Naive thymus-derived CD4-positive, alpha-beta T cell (primary cell): ENCODE results near the gene ZG16B. TPM values are rescaled to one million over a fixed set of nuclear protein-coding genes. Genes with fewer than 3 reads are reported as not detected.

Source experiments
- ATAC-seq: fragments of 150-1000 bp; cut with Tn5 transposase; 2 replicates; pipeline ENCODE4 v1.10.0; 2021; ENCODE audit warnings: mild to moderate bottlenecking, moderate library complexity
- CTCF ChIA-PET: fragments of 350-600 bp; sonication (Branson Sonifier 250); formaldehyde crosslinking; loops from one replicate; lab custom pipeline; 2021; ENCODE audit warnings: antibody characterized with exemption; lab: Charles Lee
- POLR2A ChIA-PET: fragments of 350-600 bp; sonication (Branson Sonifier 250); formaldehyde crosslinking; loops from one replicate; lab custom pipeline; 2021; ENCODE audit warnings: antibody characterized with exemption, inconsistent platforms; lab: Charles Lee
- DNase-seq, 9 donors: peaks; one replicate each; pipeline versions ENCODE4 v3.0.0 to v3.0.0-alpha.2; 2020 to 2022; ENCODE audit warnings: mixed read lengths in 1 of 9
- H3K27ac ChIP-seq: one replicate; pipeline ENCODE4 v1.7.0; 2013; ENCODE audit warnings: mild to moderate bottlenecking, low read depth, low read length, moderate library complexity
- H3K27me3 ChIP-seq, 2 donors: one replicate each; pipeline ENCODE4 v1.7.0; 2013; ENCODE audit warnings: low read length in 2 of 2, mild to moderate bottlenecking in 2 of 2, moderate library complexity in 2 of 2; ENCODE audit not compliant: control insufficient read depth in 2 of 2, insufficient read depth in 2 of 2
- H3K36me3 ChIP-seq, 3 experiments: 1 replicate in 2 of 3; 2 replicates in 1 of 3; pipeline ENCODE4 v1.7.0; 2013; ENCODE audit warnings: low read length in 3 of 3, mild to moderate bottlenecking in 3 of 3, moderate library complexity in 1 of 3; ENCODE audit not compliant: insufficient read depth in 3 of 3, control insufficient read depth in 2 of 3
- H3K4me1 ChIP-seq, 2 donors: one replicate each; pipeline ENCODE4 v1.7.0; 2013; ENCODE audit warnings: low read length in 2 of 2, mild to moderate bottlenecking in 2 of 2, moderate library complexity in 1 of 2; ENCODE audit not compliant: control insufficient read depth in 2 of 2, insufficient read depth in 2 of 2
- H3K4me3 ChIP-seq: 2 replicates; pipeline ENCODE4 v1.7.0; 2013; ENCODE audit warnings: mild to moderate bottlenecking, low read length
- H3K9me3 ChIP-seq, 3 experiments: 1 replicate in 2 of 3; 2 replicates in 1 of 3; pipeline ENCODE4 v1.7.0; 2013; ENCODE audit warnings: low read length in 3 of 3; ENCODE audit not compliant: control insufficient read depth in 2 of 3
- H3K27ac Mint-ChIP-seq, 9 donors: one replicate each; pipeline ENCODE4 v1.8.0; 2020 to 2022; ENCODE audit warnings: mixed read lengths in 9 of 9, mild to moderate bottlenecking in 8 of 9, moderate library complexity in 5 of 9, inconsistent platforms in 2 of 9
- H3K27me3 Mint-ChIP-seq, 5 donors: one replicate each; pipeline ENCODE4 v1.8.0; 2021 to 2022; ENCODE audit warnings: mixed read lengths in 5 of 5, mild to moderate bottlenecking in 1 of 5
- H3K36me3 Mint-ChIP-seq, 5 donors: one replicate each; pipeline ENCODE4 v1.8.0; 2020 to 2022; ENCODE audit warnings: mixed read lengths in 5 of 5, mild to moderate bottlenecking in 3 of 5, inconsistent platforms in 1 of 5
- H3K4me1 Mint-ChIP-seq, 7 donors: one replicate each; pipeline ENCODE4 v1.8.0; 2020 to 2022; ENCODE audit warnings: mixed read lengths in 7 of 7, mild to moderate bottlenecking in 3 of 7, inconsistent platforms in 1 of 7
- H3K4me3 Mint-ChIP-seq, 10 donors: one replicate each; pipeline ENCODE4 v1.8.0; 2020 to 2022; ENCODE audit warnings: mild to moderate bottlenecking in 10 of 10, mixed read lengths in 10 of 10, moderate library complexity in 6 of 10, inconsistent platforms in 2 of 10
- H3K9me3 Mint-ChIP-seq, 11 donors: one replicate each; pipeline ENCODE4 v1.8.0; 2020 to 2022; ENCODE audit warnings: mixed read lengths in 11 of 11, mild to moderate bottlenecking in 4 of 11, inconsistent platforms in 1 of 11, moderate library complexity in 1 of 11
- intact Hi-C, 2 donors: fragments of 100-400 bp; cut with micrococcal nuclease; formaldehyde crosslinking; loops; one replicate each; pipeline ENCODE4 v1.15.1; 2023
- polyA plus RNA-seq, 2 donors: library from polyadenylated mRNA; unstranded; fragments of 300-500 nt; fragmentation: Illumina TruSeq; gene quantifications; one replicate each; pipeline ENCODE4 v1.2.3, GENCODE V29; 2021
- total RNA-seq, 6 experiments: library from RNA in 5 of 6; stranded (reverse) in 5 of 6; gene quantifications; 1 replicate in 5 of 6; 2 replicates in 1 of 6; pipeline ENCODE4 v1.2.3 and lab custom pipeline; 2021 to 2026

The ZG16B gene
- total and polyA plus RNA-seq, 7 experiments from 2014 or later, result 2.3 to 17.2 TPM; not detected in 5

DNA sequence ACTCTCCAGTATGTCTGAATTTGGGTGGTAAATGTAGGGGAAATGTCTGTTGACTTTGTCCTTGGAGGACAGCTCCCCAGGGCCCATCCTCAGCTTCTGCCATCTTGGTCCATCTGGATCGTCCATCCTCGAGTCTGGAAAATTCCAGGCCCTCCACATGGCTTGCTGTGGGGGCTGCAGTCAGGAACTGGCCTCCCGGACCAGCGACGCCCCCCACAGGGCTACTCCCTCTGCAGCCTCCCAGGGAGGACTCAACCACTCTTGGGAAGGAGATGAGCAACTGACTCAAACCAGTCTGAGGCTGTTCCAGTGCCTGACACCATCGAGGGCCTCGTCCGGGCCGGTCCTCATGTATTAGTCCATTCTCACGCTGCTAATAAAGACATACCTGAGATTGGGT is 5.5 kb upstream of the ZG16B start:
- intact Hi-C loops, result no loop called here
- POLR2A ChIA-PET, result no interaction called here
- Mint-ChIP-seq H3K36me3 (no peaks in the 10 kb centered on the region), H3K4me3 (no peak overlapping the region), H3K9me3 (no peaks in the 10 kb centered on the region), H3K27me3 (peaks cover 0 to 6% (median 0%) of the 10 kb centered on the region in 5 donors), H3K4me1 (no peaks in the 10 kb centered on the region), H3K27ac (no peak overlapping the region)
- H3K36me3 ChIP-seq, result no peaks in the 10 kb centered on the region
- DNase-seq, result no peak
- H3K9me3 ChIP-seq, result no peaks in the 10 kb centered on the region
- no peaks in the 10 kb centered on the region for H3K4me1 ChIP-seq
- H3K27ac ChIP-seq, result no peak overlapping the region
- no peak for ATAC-seq
- H3K4me3 ChIP-seq, result no peak overlapping the region
- H3K27me3 ChIP-seq, result no peaks in the 10 kb centered on the region
- CTCF ChIA-PET, result no interaction called here

- Mint-ChIP-seq H3K36me3 (no peaks in the 10 kb centered on the region), H3K4me1 (no peaks in the 10 kb centered on the region), H3K4me3 (no peak overlapping the region), H3K27me3 (peaks cover 0 to 6% (median 0%) of the 10 kb centered on the region in 5 donors), H3K9me3 (no peaks in the 10 kb centered on the region), H3K27ac (no peak overlapping the region)
- no peaks in the 10 kb centered on the region for H3K27me3 ChIP-seq
- no peaks in the 10 kb centered on the region for H3K4me1 ChIP-seq
- H3K27ac ChIP-seq, result no peak overlapping the region
- ChIA-PET POLR2A (no interaction called here), CTCF (no interaction called here)
- no peaks in the 10 kb centered on the region for H3K9me3 ChIP-seq
- ATAC-seq, result no peak
- no peaks in the 10 kb centered on the region for H3K36me3 ChIP-seq
- intact Hi-C loops, result no loop called here
- DNase-seq, result no peak
- no peak overlapping the region for H3K4me3 ChIP-seq
Observed at GRCh38 chr16:2825049-2825742, 4.9 kb upstream of the ZG16B start.

- Histone ChIP-seq H3K9me3 (no peaks in the 10 kb centered on the region), H3K36me3 (no peaks in the 10 kb centered on the region), H3K4me3 (no peak overlapping the region), H3K27ac (no peak overlapping the region), H3K27me3 (no peaks in the 10 kb centered on the region), H3K4me1 (no peaks in the 10 kb centered on the region)
- ATAC-seq (no peak), DNase-seq (no peak)
- ChIA-PET CTCF (no interaction called here), POLR2A (no interaction called here)
- peaks cover 0 to 6% (median 0%) of the 10 kb centered on the region in 5 donors for H3K27me3 Mint-ChIP-seq
- no peak overlapping the region for H3K27ac Mint-ChIP-seq
- no peak overlapping the region for H3K4me3 Mint-ChIP-seq
- no peaks in the 10 kb centered on the region for H3K9me3 Mint-ChIP-seq
- peaks cover 0 to 4% (median 0%) of the 10 kb centered on the region in 7 donors for H3K4me1 Mint-ChIP-seq
- intact Hi-C loops, result no loop called here
- no peaks in the 10 kb centered on the region for H3K36me3 Mint-ChIP-seq
Observed at GRCh38 chr16:2825906-2826305, 4.2 kb upstream of the ZG16B start.

DNA sequence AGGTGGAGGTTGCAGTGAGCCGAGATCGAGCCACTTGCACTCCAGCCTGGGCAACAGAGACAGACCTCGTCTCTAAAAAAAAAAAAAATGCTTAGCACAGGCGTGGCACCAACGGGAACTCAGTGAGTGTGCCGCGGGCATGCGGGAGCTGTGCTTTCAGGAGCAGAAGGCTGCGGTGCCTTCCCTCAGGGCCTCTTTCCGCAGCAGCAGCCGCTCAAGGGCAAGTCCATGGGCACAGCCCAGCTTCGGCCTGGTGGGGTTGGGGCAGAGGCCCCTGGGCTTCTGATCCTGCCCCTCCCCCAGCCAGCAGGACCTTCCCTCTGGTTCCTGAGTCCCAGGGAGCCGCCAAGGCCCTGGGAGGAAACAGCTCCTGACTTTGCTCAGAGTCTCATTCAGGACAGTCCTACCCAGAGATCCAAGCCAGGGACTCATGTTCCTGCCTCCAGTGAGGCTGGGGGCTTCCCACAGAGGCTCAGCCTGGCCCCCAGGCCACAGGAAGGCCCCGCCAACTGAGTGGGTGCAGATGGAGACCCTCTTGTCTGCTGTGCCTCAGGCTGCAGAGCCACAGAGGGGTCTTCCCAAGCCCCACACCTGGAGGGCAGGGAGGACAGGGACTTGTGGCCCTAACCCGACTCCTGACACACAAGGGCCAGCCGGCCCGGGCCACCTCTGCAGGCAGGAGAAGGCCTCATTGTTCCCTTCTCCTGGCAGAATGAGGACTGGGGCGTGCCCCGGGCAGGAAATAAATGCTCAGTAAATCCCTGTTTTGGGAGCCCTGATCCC is 3.3 kb upstream of the ZG16B start:
- H3K9me3 ChIP-seq, result no peaks in the 10 kb centered on the region
- intact Hi-C loops, result no loop called here
- no peaks in the 10 kb centered on the region for H3K27me3 ChIP-seq
- no peaks in the 10 kb centered on the region for H3K4me1 ChIP-seq
- H3K27ac ChIP-seq, result no peak overlapping the region
- ATAC-seq (no peak), DNase-seq (no peak)
- ChIA-PET CTCF (no interaction called here), POLR2A (no interaction called here)
- Mint-ChIP-seq H3K27ac (no peak overlapping the region), H3K9me3 (no peaks in the 10 kb centered on the region), H3K36me3 (peaks cover 0 to 1% (median 0%) of the 10 kb centered on the region in 5 donors), H3K27me3 (peaks cover 0 to 8% (median 0%) of the 10 kb centered on the region in 5 donors), H3K4me3 (no peak overlapping the region), H3K4me1 (peaks cover 0 to 6% (median 0%) of the 10 kb centered on the region in 7 donors)
- H3K36me3 ChIP-seq, result no peaks in the 10 kb centered on the region
- H3K4me3 ChIP-seq, result no peak overlapping the region

- Histone ChIP-seq H3K9me3 (no peaks in the 10 kb centered on the region), H3K27ac (no peak overlapping the region), H3K27me3 (no peaks in the 10 kb centered on the region), H3K36me3 (no peaks in the 10 kb centered on the region), H3K4me1 (no peaks in the 10 kb centered on the region), H3K4me3 (no peak overlapping the region)
- Mint-ChIP-seq H3K4me3 (no peak overlapping the region), H3K27ac (no peak overlapping the region), H3K9me3 (no peaks in the 10 kb centered on the region), H3K27me3 (peaks cover 0 to 8% (median 0%) of the 10 kb centered on the region in 5 donors), H3K4me1 (peaks cover 0 to 6% (median 0%) of the 10 kb centered on the region in 7 donors), H3K36me3 (peaks cover 0 to 1% (median 0%) of the 10 kb centered on the region in 5 donors)
- POLR2A ChIA-PET, result no interaction called here
- CTCF ChIA-PET, result no interaction called here
- intact Hi-C loops, result no loop called here
- ATAC-seq (no peak), DNase-seq (no peak)
Observed at GRCh38 chr16:2827374-2827791, 2.7 kb upstream of the ZG16B start.

DNA sequence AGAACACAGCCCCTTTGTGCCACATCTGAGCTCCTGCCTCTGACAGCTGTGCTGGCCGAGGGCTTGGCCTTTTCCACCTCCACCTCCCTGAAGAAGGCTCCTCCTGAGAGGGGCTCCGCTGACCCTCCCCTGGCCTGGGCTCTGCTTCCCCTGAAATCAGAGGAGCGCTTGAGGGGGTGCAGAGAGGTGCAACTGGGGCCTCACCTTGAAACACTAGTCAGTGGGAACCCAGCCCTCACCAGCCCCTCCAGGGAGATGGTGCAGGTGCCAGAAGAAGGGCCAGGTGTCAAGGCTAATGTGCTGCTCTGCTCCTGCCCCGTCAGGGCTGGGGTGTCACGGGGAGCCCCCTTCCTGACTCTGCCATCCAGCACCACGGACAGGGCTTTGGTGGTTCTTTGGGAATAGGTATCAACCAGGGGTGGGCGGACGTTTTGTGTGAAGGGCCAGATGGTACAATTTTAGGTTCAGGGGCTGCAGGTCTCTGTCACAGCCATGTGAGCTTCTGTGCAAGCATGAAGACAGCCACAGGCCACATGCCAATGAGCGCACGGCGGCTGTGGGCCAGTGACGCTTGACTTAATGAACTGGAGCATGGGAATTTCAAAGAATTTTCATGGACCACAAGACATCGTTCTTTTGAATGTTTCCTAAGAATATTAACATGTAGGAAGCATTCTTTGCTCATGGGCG is 2.1 kb upstream of the ZG16B start:
- no peaks in the 10 kb centered on the region for H3K4me1 ChIP-seq
- H3K4me3 Mint-ChIP-seq, result peak overlapping the region in 1 of 10 donors; percentile 20
- intact Hi-C loops, result no loop called here
- CTCF ChIA-PET, result no interaction called here
- H3K27ac ChIP-seq, result no peak overlapping the region
- peaks cover 0 to 6% (median 0%) of the 10 kb centered on the region in 7 donors for H3K4me1 Mint-ChIP-seq
- no peaks in the 10 kb centered on the region for H3K36me3 ChIP-seq
- H3K4me3 ChIP-seq, result no peak overlapping the region
- no peaks in the 10 kb centered on the region for H3K27me3 ChIP-seq
- no peak overlapping the region for H3K27ac Mint-ChIP-seq
- no peaks in the 10 kb centered on the region for H3K9me3 ChIP-seq
- no peak for DNase-seq
- POLR2A ChIA-PET, result no interaction called here
- peaks cover 0 to 8% (median 4%) of the 10 kb centered on the region in 5 donors for H3K27me3 Mint-ChIP-seq
- no peaks in the 10 kb centered on the region for H3K9me3 Mint-ChIP-seq
- no peak for ATAC-seq
- peaks cover 0 to 1% (median 0%) of the 10 kb centered on the region in 5 donors for H3K36me3 Mint-ChIP-seq
